ENCODE measurements around the gene SP1. TPM values are rescaled to one million over a fixed set of nuclear protein-coding genes. Genes with fewer than 3 reads are reported as not detected.
A peak's percentile ranks its signal among the peaks of the same experiment; 100 is the strongest.
"Not testable (repeated sequence)": the region's sequence is repeated elsewhere in the genome, so short reads cannot be mapped to it uniquely, and the experiment has no call there.

Gene SP1
- total RNA-seq, 1 experiment from 2014 or later: 72.9 TPM

DNA sequence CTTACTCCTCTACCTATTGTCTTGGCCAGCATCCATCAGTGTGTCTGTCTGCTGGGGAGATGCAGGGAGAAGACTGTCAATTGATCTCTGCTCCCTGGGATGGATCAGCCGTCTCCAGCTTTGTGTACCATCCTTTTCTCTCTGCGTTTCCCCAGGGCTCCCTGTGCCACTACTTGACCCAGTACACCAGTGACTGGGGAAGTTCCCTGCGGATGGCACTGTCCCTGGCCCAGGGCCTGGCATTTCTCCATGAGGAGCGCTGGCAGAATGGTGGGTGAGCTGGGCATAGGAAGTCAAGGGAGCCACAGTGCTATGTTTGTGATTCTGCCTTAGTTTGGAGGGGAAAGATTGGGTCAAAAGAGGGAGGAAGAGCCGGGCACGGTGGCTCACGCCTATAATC, 48.8 kb downstream of the SP1 start:
- CTCF ChIA-PET: interaction anchor here (1.2 to 3.0 kb wide), 2 partner anchors 9 to 76 kb away, joined by 3 to 26 read pairs; no protein-coding TSS in a partner anchor
- Mint-ChIP-seq H3K4me1 (ENCODE audit: insufficient read depth, unreplicated experiment) (peaks cover 21% of the 10 kb centered on the region), H3K27ac (ENCODE audit: low read depth, unreplicated experiment) (peak overlapping the region; percentile 0), H3K4me3 (ENCODE audit: unreplicated experiment) (no peak overlapping the region), H3K27me3 (ENCODE audit: insufficient read depth, unreplicated experiment) (no peaks in the 10 kb centered on the region), H3K9me3 (ENCODE audit: unreplicated experiment) (no peaks in the 10 kb centered on the region), H3K36me3 (ENCODE audit: insufficient read depth, unreplicated experiment) (peaks cover 5% of the 10 kb centered on the region)
- POLR2A ChIA-PET: interaction anchor here (0.7 to 2.8 kb wide), 15 partner anchors 9 to 105 kb away, joined by 3 to 37 read pairs (median 5); partner anchors contain the start of genes MAP3K12, PRR13 and SP1
- intact Hi-C loops (cut with micrococcal nuclease): no loop called here
- BruUV-seq (replicated peaks): no TSS peak
- TF ChIP-seq CTCF (IDR thresholded peaks at IDR 0.05; ENCODE audit: unreplicated experiment): no peak
- DNase-seq (ENCODE audit: unreplicated experiment): no peak

DNA sequence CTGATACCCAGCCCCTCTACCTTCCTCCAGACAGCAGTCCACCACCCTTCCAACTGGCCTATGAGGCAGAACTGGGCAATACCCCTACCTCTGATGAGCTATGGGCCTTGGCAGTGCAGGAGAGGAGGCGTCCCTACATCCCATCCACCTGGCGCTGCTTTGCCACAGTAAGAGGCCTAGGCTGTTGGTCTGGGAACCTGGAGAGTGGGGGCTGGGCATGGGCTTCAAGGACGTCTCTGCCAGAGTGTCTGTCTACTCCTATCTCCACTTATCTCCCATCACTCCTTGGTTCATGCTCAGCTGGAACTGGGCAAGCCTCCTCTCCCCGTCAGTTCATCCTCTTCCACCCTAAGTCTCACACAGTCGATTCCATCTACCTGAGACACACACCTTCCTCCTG, 50.1 kb downstream of the SP1 start:
- no TSS peak for BruUV-seq (replicated peaks)
- Mint-ChIP-seq H3K27me3 (ENCODE audit: insufficient read depth, unreplicated experiment) (no peaks in the 10 kb centered on the region), H3K4me1 (ENCODE audit: insufficient read depth, unreplicated experiment) (peaks cover 21% of the 10 kb centered on the region), H3K27ac (ENCODE audit: low read depth, unreplicated experiment) (no peak overlapping the region), H3K9me3 (ENCODE audit: unreplicated experiment) (no peaks in the 10 kb centered on the region), H3K36me3 (ENCODE audit: insufficient read depth, unreplicated experiment) (peaks cover 5% of the 10 kb centered on the region), H3K4me3 (ENCODE audit: unreplicated experiment) (no peak overlapping the region)
- ChIA-PET CTCF (interaction anchor here (0.7 to 1.6 kb wide), 3 partner anchors 78 to 109 kb away, joined by 3 to 5 read pairs (median 4); partner anchors contain the start of gene AAAS), POLR2A (interaction anchor here (1.2 kb wide), 1 partner anchor 21 kb away, joined by 5 read pairs; no protein-coding TSS in a partner anchor)
- no peak for TF ChIP-seq CTCF (IDR thresholded peaks at IDR 0.05; ENCODE audit: unreplicated experiment)
- no peak for DNase-seq (ENCODE audit: unreplicated experiment)
- intact Hi-C loops (cut with micrococcal nuclease): no loop called here

- H3K4me1 Mint-ChIP-seq (ENCODE audit: insufficient read depth, unreplicated experiment): peaks cover 21% of the 10 kb centered on the region
- no peak for TF ChIP-seq CTCF (IDR thresholded peaks at IDR 0.05; ENCODE audit: unreplicated experiment)
- ChIA-PET POLR2A (interaction anchor here (0.6 to 1.5 kb wide), 8 partner anchors 8 to 360 kb away, joined by 3 to 7 read pairs (median 3); partner anchors contain the start of genes PRR13 and TARBP2), CTCF (interaction anchor here (0.6 to 1.6 kb wide), 5 partner anchors 13 to 312 kb away, joined by 3 to 5 read pairs (median 4); partner anchors contain the start of gene AAAS)
- DNase-seq (ENCODE audit: unreplicated experiment): peak; percentile 61
- BruUV-seq (replicated peaks): no TSS peak
- H3K27ac Mint-ChIP-seq (ENCODE audit: low read depth, unreplicated experiment): no peak overlapping the region
- no peaks in the 10 kb centered on the region for H3K27me3 Mint-ChIP-seq (ENCODE audit: insufficient read depth, unreplicated experiment)
- H3K4me3 Mint-ChIP-seq (ENCODE audit: unreplicated experiment): no peak overlapping the region
- no peaks in the 10 kb centered on the region for H3K9me3 Mint-ChIP-seq (ENCODE audit: unreplicated experiment)
- peaks cover 5% of the 10 kb centered on the region for H3K36me3 Mint-ChIP-seq (ENCODE audit: insufficient read depth, unreplicated experiment)
- intact Hi-C loops (cut with micrococcal nuclease): no loop called here
Observed at GRCh38 chr12:53431187-53431586, 51.2 kb downstream of the SP1 start.

DNA sequence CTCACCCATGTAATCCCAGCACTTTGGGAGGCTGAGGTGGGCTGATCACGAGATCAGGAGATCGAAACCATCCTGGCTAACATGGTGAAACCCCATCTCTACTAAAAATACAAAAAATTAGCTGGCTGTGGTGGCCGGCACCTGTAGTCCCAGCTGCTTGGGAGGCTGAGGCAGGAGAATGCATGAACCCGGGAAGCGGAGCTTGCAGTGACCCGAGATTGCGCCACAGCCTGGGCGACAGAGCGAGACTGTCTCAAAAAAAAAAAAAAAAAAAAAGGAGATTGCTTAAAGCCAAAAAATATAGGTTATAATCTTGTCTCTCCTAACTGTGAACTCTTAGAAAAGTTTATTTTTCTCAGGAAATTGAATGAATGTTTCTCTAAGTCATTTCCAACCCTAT, 55.4 kb downstream of the SP1 start:
- H3K4me1 Mint-ChIP-seq (ENCODE audit: insufficient read depth, unreplicated experiment); H3K36me3 Mint-ChIP-seq (ENCODE audit: insufficient read depth, unreplicated experiment); H3K27ac Mint-ChIP-seq (ENCODE audit: low read depth, unreplicated experiment); DNase-seq (ENCODE audit: unreplicated experiment); intact Hi-C loops (cut with micrococcal nuclease); H3K27me3 Mint-ChIP-seq (ENCODE audit: insufficient read depth, unreplicated experiment); H3K4me3 Mint-ChIP-seq (ENCODE audit: unreplicated experiment); BruUV-seq (replicated peaks); H3K9me3 Mint-ChIP-seq (ENCODE audit: unreplicated experiment): not testable (repeated sequence)
- ChIA-PET POLR2A (interaction anchor here (0.6 kb wide), 1 partner anchor 19 kb away, joined by 3 read pairs; no protein-coding TSS in a partner anchor), CTCF (interaction anchor here (0.7 to 1.1 kb wide), 3 partner anchors 10 to 159 kb away, joined by 4 read pairs; no protein-coding TSS in a partner anchor)

- BruUV-seq (replicated peaks); H3K27ac Mint-ChIP-seq (ENCODE audit: low read depth, unreplicated experiment); DNase-seq (ENCODE audit: unreplicated experiment); H3K4me3 Mint-ChIP-seq (ENCODE audit: unreplicated experiment); H3K27me3 Mint-ChIP-seq (ENCODE audit: insufficient read depth, unreplicated experiment); intact Hi-C loops (cut with micrococcal nuclease); H3K9me3 Mint-ChIP-seq (ENCODE audit: unreplicated experiment): not testable (repeated sequence)
- ChIA-PET CTCF (interaction anchor here (0.6 to 1.1 kb wide), 2 partner anchors 95 to 207 kb away, joined by 3 read pairs; no protein-coding TSS in a partner anchor), POLR2A (interaction anchor here (0.6 to 2.5 kb wide), 7 partner anchors 8 to 142 kb away, joined by 3 to 21 read pairs (median 4); partner anchors contain the start of gene SP1)
- Mint-ChIP-seq H3K4me1 (ENCODE audit: insufficient read depth, unreplicated experiment) (peaks cover 13% of the 10 kb centered on the region), H3K36me3 (ENCODE audit: insufficient read depth, unreplicated experiment) (peaks cover 18% of the 10 kb centered on the region)
Observed at GRCh38 chr12:53439582-53439981, 59.6 kb downstream of the SP1 start.
